DMS53 treated with DMSO at 0.1 percent for 48 hours (cell line): ENCODE data around the gene SIVA1.

Source experiments
- DNase-seq: peaks from one replicate; lab custom pipeline; 2025; ENCODE audit not compliant: unreplicated experiment; lab: John Stamatoyannopoulos, UW

SIVA1 gene

DNA sequence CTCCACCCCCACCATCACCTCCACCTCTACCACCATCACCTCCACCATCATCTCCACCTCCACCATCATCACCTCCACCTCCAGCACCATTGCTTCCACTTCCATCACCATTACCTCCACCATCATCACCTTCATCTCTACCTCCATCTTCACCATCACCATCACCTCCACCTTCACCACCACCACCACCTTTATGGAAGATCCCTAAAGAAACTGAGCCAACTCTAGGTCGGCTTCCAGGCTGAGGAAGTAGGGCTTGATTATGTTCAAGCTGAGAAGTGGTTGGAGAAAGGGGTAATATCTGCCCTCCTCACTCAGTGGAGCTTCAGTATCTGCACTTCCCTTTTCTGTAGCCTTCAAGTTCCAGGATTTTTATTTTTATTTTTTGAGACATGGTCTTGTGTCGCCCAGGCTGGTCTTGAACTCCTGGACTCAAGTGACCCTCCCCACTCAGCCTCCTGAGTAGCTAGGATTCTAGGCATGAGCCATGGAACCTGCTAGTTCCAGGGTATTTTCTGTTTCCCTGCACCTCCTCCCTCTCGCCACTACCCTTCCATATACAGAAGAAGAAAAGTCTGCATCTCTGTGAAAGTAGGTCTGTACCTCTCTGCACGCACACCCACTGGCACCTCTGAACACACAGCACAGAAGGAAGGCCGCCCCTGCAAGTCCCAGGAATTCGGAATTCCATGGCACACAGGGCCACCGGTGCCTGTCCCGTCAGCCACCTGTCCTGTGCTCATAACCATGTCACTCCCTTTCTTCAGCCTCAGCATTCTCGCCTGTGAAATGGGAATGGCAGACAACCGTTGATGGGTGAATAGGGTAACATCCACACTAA is 53.9 kb downstream of the SIVA1 start:
- DNase-seq: no peak

DNA sequence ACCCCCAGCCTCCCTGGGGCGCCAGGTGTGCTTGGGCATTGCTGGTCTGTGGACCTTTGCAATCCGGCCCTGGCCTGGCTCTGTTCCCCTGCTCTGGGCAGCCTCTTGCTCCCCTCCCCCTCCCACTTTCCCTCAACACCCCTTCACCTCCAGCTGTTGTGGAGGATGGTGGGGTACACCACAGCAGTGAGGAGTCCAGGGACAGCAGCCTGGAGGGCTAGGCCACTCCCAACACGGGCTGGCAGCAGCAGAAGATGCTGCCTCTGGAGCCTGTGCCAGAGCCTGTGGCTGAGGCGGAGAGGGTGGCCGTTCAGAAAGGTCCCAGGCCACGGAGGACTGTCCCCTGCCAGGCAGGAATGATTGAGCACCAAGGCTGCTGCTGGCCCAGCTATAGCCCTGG is 55.5 kb downstream of the SIVA1 start:
- DNase-seq: no peak
